MCF 10A (cell line): ENCODE results near the gene GP9. TPM values are rescaled to one million over a fixed set of nuclear protein-coding genes. Genes with fewer than 3 reads are reported as not detected.

Experiments
- BruUV-seq: library from RNA; stranded (reverse); fragments of 400-500 nt; replicated peaks from 2 replicates; lab custom pipeline; 2021; lab: Mats Ljungman, UMichigan
- CTCF ChIA-PET: fragments of 300-600 bp; sonication (Branson Sonifier 250); formaldehyde crosslinking; extraction: SDS; loops from one replicate; lab custom pipeline; 2021; ENCODE audit warnings: antibody characterized with exemption, inconsistent platforms; lab: Yijun Ruan, JAX
- POLR2A ChIA-PET: fragments of 300-600, 350-650 bp; sonication (Branson Sonifier 250); formaldehyde crosslinking; extraction: SDS; loops from one replicate; lab custom pipeline; 2020; ENCODE audit warnings: antibody characterized with exemption, inconsistent platforms; lab: Yijun Ruan, JAX
- DNase-seq: peaks from one replicate; pipeline ENCODE4 v3.0.0-alpha.2; 2018; ENCODE audit not compliant: unreplicated experiment
- H3K27ac Mint-ChIP-seq: one replicate; pipeline ENCODE4 v1.8.0; 2022; ENCODE audit warnings: mild to moderate bottlenecking, low read depth, mixed read lengths; ENCODE audit not compliant: unreplicated experiment
- H3K27me3 Mint-ChIP-seq: one replicate; pipeline ENCODE4 v1.8.0; 2022; ENCODE audit warnings: mixed read lengths; ENCODE audit not compliant: insufficient read depth, unreplicated experiment
- H3K36me3 Mint-ChIP-seq: one replicate; pipeline ENCODE4 v1.8.0; 2022; ENCODE audit warnings: mild to moderate bottlenecking, moderate library complexity, mixed read lengths; ENCODE audit not compliant: insufficient read depth, unreplicated experiment
- H3K4me1 Mint-ChIP-seq: one replicate; pipeline ENCODE4 v1.8.0; 2022; ENCODE audit warnings: mixed read lengths; ENCODE audit not compliant: insufficient read depth, unreplicated experiment
- H3K4me3 Mint-ChIP-seq: one replicate; pipeline ENCODE4 v1.8.0; 2022; ENCODE audit warnings: mild to moderate bottlenecking, moderate library complexity, mixed read lengths; ENCODE audit not compliant: unreplicated experiment
- H3K9me3 Mint-ChIP-seq: one replicate; pipeline ENCODE4 v1.8.0; 2022; ENCODE audit warnings: mixed read lengths; ENCODE audit not compliant: unreplicated experiment
- CTCF ChIP-seq: fragments of 200-600 bp; IDR thresholded peaks from one replicate; pipeline ENCODE4 v1.8.0; 2022; ENCODE audit warnings: antibody characterized with exemption, mild to moderate bottlenecking; ENCODE audit not compliant: unreplicated experiment
- intact Hi-C: fragments of 100-400 bp; cut with micrococcal nuclease; formaldehyde crosslinking; loops from 2 replicates; pipeline ENCODE4 v1.14.1; 2022
- total RNA-seq: library from RNA; stranded (reverse); gene quantifications from 2 replicates; pipeline ENCODE4 v1.2.3, GENCODE V29; 2022

GP9 gene
- total RNA-seq, 1 experiment from 2014 or later, result not detected

GRCh38 chr3:129070086-129070885, 9.7 kb downstream of the GP9 start:
- intact Hi-C loops, result no loop called here
- CTCF ChIA-PET, result interaction anchor here (0.6 to 1.0 kb wide), 3 partner anchors 17 to 23 kb away, joined by 4 to 5 read pairs (median 4); no protein-coding TSS in a partner anchor

GRCh38 chr3:129077222-129077621, 16.6 kb downstream of the GP9 start:
- no peak overlapping the region for H3K4me3 Mint-ChIP-seq

More at GRCh38 chr3:129070086-129070885, 9.7 kb downstream of the GP9 start:
- no TSS peak for BruUV-seq
- no peak for DNase-seq
- POLR2A ChIA-PET, result interaction anchor here (0.9 kb wide), 1 partner anchor 17 kb away, joined by 3 read pairs; no protein-coding TSS in a partner anchor
- Mint-ChIP-seq H3K36me3 (no peaks in the 10 kb centered on the region), H3K27me3 (no peaks in the 10 kb centered on the region), H3K4me1 (no peaks in the 10 kb centered on the region), H3K9me3 (no peaks in the 10 kb centered on the region), H3K4me3 (no peak overlapping the region), H3K27ac (no peak overlapping the region)
- TF ChIP-seq CTCF, result no peak

GRCh38 chr3:129078510-129078909, 17.9 kb downstream of the GP9 start:
- H3K36me3 Mint-ChIP-seq, result no peaks in the 10 kb centered on the region
- no peaks in the 10 kb centered on the region for H3K4me1 Mint-ChIP-seq
- H3K4me3 Mint-ChIP-seq, result no peak overlapping the region
- TF ChIP-seq CTCF, result no peak
- no peak overlapping the region for H3K27ac Mint-ChIP-seq
- no peaks in the 10 kb centered on the region for H3K9me3 Mint-ChIP-seq
- CTCF ChIA-PET, result interaction anchor here (0.6 kb wide), 1 partner anchor 182 kb away, joined by 3 read pairs; no protein-coding TSS in a partner anchor
- no peaks in the 10 kb centered on the region for H3K27me3 Mint-ChIP-seq
- no peak for DNase-seq
- POLR2A ChIA-PET, result interaction anchor here (0.7 to 1.2 kb wide), 2 partner anchors 25 to 195 kb away, joined by 3 read pairs; no protein-coding TSS in a partner anchor
- BruUV-seq, result no TSS peak
- intact Hi-C loops, result no loop called here

More at GRCh38 chr3:129077222-129077621, 16.6 kb downstream of the GP9 start:
- DNase-seq, result no peak
- Mint-ChIP-seq H3K27ac (no peak overlapping the region), H3K36me3 (no peaks in the 10 kb centered on the region), H3K9me3 (no peaks in the 10 kb centered on the region), H3K4me1 (no peaks in the 10 kb centered on the region), H3K27me3 (no peaks in the 10 kb centered on the region)
- no TSS peak for BruUV-seq
- POLR2A ChIA-PET, result no interaction called here
- CTCF ChIA-PET, result interaction anchor here (0.7 kb wide), 1 partner anchor 8 kb away, joined by 4 read pairs; no protein-coding TSS in a partner anchor
- intact Hi-C loops, result no loop called here
- no peak for TF ChIP-seq CTCF

GRCh38 chr3:129081503-129081902, 20.9 kb downstream of the GP9 start:
- no peaks in the 10 kb centered on the region for H3K36me3 Mint-ChIP-seq
- H3K9me3 Mint-ChIP-seq, result no peaks in the 10 kb centered on the region
- intact Hi-C loops, result no loop called here
- no peak for DNase-seq
- no peaks in the 10 kb centered on the region for H3K27me3 Mint-ChIP-seq
- H3K27ac Mint-ChIP-seq, result no peak overlapping the region
- no peak overlapping the region for H3K4me3 Mint-ChIP-seq
- H3K4me1 Mint-ChIP-seq, result no peaks in the 10 kb centered on the region
- TF ChIP-seq CTCF, result no peak
- BruUV-seq, result no TSS peak
- ChIA-PET CTCF (interaction anchor here (1.3 kb wide), 1 partner anchor 28 kb away, joined by 3 read pairs; no protein-coding TSS in a partner anchor), POLR2A (no interaction called here)
